T-helper 1 cell treated with Interleukin-12 subunit alpha and Interleukin-12 subunit beta and Interleukin-4 antibody, amounts not matched to agents 30 ng/mL and 1 ng/mL, for 36 hours (primary cell): ENCODE data around the gene MT1B. TPM values are rescaled to one million over a fixed set of nuclear protein-coding genes. Genes with fewer than 3 reads are reported as not detected.
"Not testable (repeated sequence)": the region's sequence is repeated elsewhere in the genome, so short reads cannot be mapped to it uniquely, and the experiment has no call there.

ENCODE experiments used
- intact Hi-C: fragments of 100-400 bp; cut with micrococcal nuclease; formaldehyde crosslinking; loops from one replicate; pipeline ENCODE4 v1.15.1; 2024
- total RNA-seq: library from RNA; stranded (reverse); gene quantifications from 2 replicates; pipeline ENCODE4 v1.2.3, GENCODE V29; 2022

MT1B gene
- total RNA-seq, 1 donor from 2014 or later, result not detected

- intact Hi-C loops, result loop anchor here (1.0 kb wide), 2 partner anchors 8 to 9 kb away; partner anchors contain the start of genes MT1E and MT2A
Measured at GRCh38 chr16:56617212-56618085, 34.2 kb upstream of the MT1B start.

- intact Hi-C loops, result no loop called here
Measured at GRCh38 chr16:56618138-56618537, 33.5 kb upstream of the MT1B start.

- intact Hi-C loops, result no loop called here
Measured at GRCh38 chr16:56620339-56620897, 31.3 kb upstream of the MT1B start.

- intact Hi-C loops, result not testable (repeated sequence)
Measured at GRCh38 chr16:56621665-56622445, 29.8 kb upstream of the MT1B start.

- intact Hi-C loops, result not testable (repeated sequence)
Measured at GRCh38 chr16:56623184-56623583, 28.5 kb upstream of the MT1B start.

GRCh38 chr16:56623637-56624036 is 28.0 kb upstream of the MT1B start:
- intact Hi-C loops, result no loop called here

- intact Hi-C loops, result loop anchor here (1.0 kb wide), 8 partner anchors 8 to 77 kb away; partner anchors contain the start of genes MT1F, MT1X and MT2A
Measured at GRCh38 chr16:56625140-56625942, 26.3 kb upstream of the MT1B start, which contains the start of gene MT1E. Gene MT1E, plus strand, starts transcription at chr16:56625781. Its CDS starts 71 bp downstream, at chr16:56625852.

- intact Hi-C loops, result loop anchor here (1.0 kb wide), 8 partner anchors 8 to 76 kb away; partner anchors contain the start of genes MT1F, MT1X and MT2A
Measured at GRCh38 chr16:56625943-56626654, 25.6 kb upstream of the MT1B start.

- intact Hi-C loops, result no loop called here
Measured at GRCh38 chr16:56626685-56627084, 25.0 kb upstream of the MT1B start.

- intact Hi-C loops, result no loop called here
Measured at GRCh38 chr16:56628486-56629350, 23.0 kb upstream of the MT1B start.

GRCh38 chr16:56629531-56629930 is 22.2 kb upstream of the MT1B start:
- intact Hi-C loops, result no loop called here

- intact Hi-C loops, result no loop called here
Measured at GRCh38 chr16:56630134-56630533, 21.6 kb upstream of the MT1B start.

GRCh38 chr16:56631197-56631596 is 20.5 kb upstream of the MT1B start:
- intact Hi-C loops, result no loop called here

- intact Hi-C loops, result loop anchor here (1.0 kb wide), 1 partner anchor 54 kb away; no protein-coding TSS in a partner anchor
Measured at GRCh38 chr16:56631832-56632155, 19.9 kb upstream of the MT1B start.

GRCh38 chr16:56632156-56632847 is 19.4 kb upstream of the MT1B start, which contains the start of gene MT1M:
Gene MT1M, plus strand, starts transcription at chr16:56632659. Its CDS starts 73 bp downstream, at chr16:56632732.
- intact Hi-C loops, result loop anchor here (1.0 kb wide), 1 partner anchor 55 kb away; no protein-coding TSS in a partner anchor

GRCh38 chr16:56632848-56633365 is 18.8 kb upstream of the MT1B start:
- intact Hi-C loops, result loop anchor here (1.0 kb wide), 1 partner anchor 56 kb away; no protein-coding TSS in a partner anchor

GRCh38 chr16:56633535-56633934 is 18.2 kb upstream of the MT1B start:
- intact Hi-C loops, result no loop called here
